ENCODE results near the gene ARFIP1.
"Not testable (repeated sequence)": the region's sequence is repeated elsewhere in the genome, so short reads cannot be mapped to it uniquely, and the experiment has no call there.

Gene ARFIP1

GRCh38 chr4:152847376-152847775 is 67.6 kb downstream of the ARFIP1 start:
- DNase-seq (ENCODE audit: low read depth) = no peak

- DNase-seq (ENCODE audit: low read depth) = no peak
These were observed 68.8 kb downstream of the ARFIP1 start for GRCh38 chr4:152848508-152848907.

- DNase-seq (ENCODE audit: low read depth) = no peak
These were observed 69.6 kb downstream of the ARFIP1 start for GRCh38 chr4:152849350-152849749.

- DNase-seq (ENCODE audit: low read depth) = no peak
These were observed 70.6 kb downstream of the ARFIP1 start for GRCh38 chr4:152850377-152850776.

- DNase-seq (ENCODE audit: low read depth) = no peak
These were observed 71.5 kb downstream of the ARFIP1 start for GRCh38 chr4:152851226-152851625.

- no peak for DNase-seq (ENCODE audit: low read depth)
These were observed 73.5 kb downstream of the ARFIP1 start for GRCh38 chr4:152853293-152853692.

GRCh38 chr4:152854016-152854415 is 74.3 kb downstream of the ARFIP1 start:
- DNase-seq (ENCODE audit: low read depth) = not testable (repeated sequence)

- no peak for DNase-seq (ENCODE audit: low read depth)
These were observed 77.2 kb downstream of the ARFIP1 start for GRCh38 chr4:152856960-152857359.

GRCh38 chr4:152858934-152859333 is 79.2 kb downstream of the ARFIP1 start:
- no peak for DNase-seq (ENCODE audit: low read depth)

GRCh38 chr4:152860046-152860445 is 80.3 kb downstream of the ARFIP1 start:
- no peak for DNase-seq (ENCODE audit: low read depth)

- DNase-seq (ENCODE audit: low read depth) = no peak
These were observed 82.9 kb downstream of the ARFIP1 start for GRCh38 chr4:152862608-152863007.

GRCh38 chr4:152864361-152864760 is 84.6 kb downstream of the ARFIP1 start:
- no peak for DNase-seq (ENCODE audit: low read depth)

GRCh38 chr4:152866432-152866993 is 86.8 kb downstream of the ARFIP1 start:
- not testable (repeated sequence) for DNase-seq (ENCODE audit: low read depth)

GRCh38 chr4:152870606-152871005 is 90.9 kb downstream of the ARFIP1 start:
- no peak for DNase-seq (ENCODE audit: low read depth)

GRCh38 chr4:152875261-152875660 is 95.5 kb downstream of the ARFIP1 start:
- DNase-seq (ENCODE audit: low read depth) = no peak

GRCh38 chr4:152877868-152878267 is 98.1 kb downstream of the ARFIP1 start:
- no peak for DNase-seq (ENCODE audit: low read depth)

GRCh38 chr4:152880263-152880662 is 100.5 kb downstream of the ARFIP1 start:
- no peak for DNase-seq (ENCODE audit: low read depth)

- DNase-seq (ENCODE audit: low read depth) = no peak
These were observed 102.2 kb downstream of the ARFIP1 start for GRCh38 chr4:152881974-152882373.

GRCh38 chr4:152885185-152885584 is 105.4 kb downstream of the ARFIP1 start:
- no peak for DNase-seq (ENCODE audit: low read depth)

- DNase-seq (ENCODE audit: low read depth) = no peak
These were observed 106.4 kb downstream of the ARFIP1 start for GRCh38 chr4:152886201-152886600.

- no peak for DNase-seq (ENCODE audit: low read depth)
These were observed 108.2 kb downstream of the ARFIP1 start for GRCh38 chr4:152887981-152888380.

GRCh38 chr4:152892974-152893373 is 113.2 kb downstream of the ARFIP1 start:
- DNase-seq (ENCODE audit: low read depth) = no peak

GRCh38 chr4:152894673-152895072 is 114.9 kb downstream of the ARFIP1 start:
- no peak for DNase-seq (ENCODE audit: low read depth)

GRCh38 chr4:152896811-152897210 is 117.1 kb downstream of the ARFIP1 start:
- no peak for DNase-seq (ENCODE audit: low read depth)

GRCh38 chr4:152898133-152898532 is 118.4 kb downstream of the ARFIP1 start:
- DNase-seq (ENCODE audit: low read depth) = not testable (repeated sequence)
